B cell (primary cell): ENCODE measurements around the gene NIBAN1.

Experiments
- EZH2 ChIP-seq: IDR thresholded peaks from 2 replicates; pipeline ENCODE4 v1.6.1; 2012; ENCODE audit warnings: borderline replicate concordance, low read depth, mild to moderate bottlenecking, moderate library complexity, low read length; ENCODE audit not compliant: insufficient read depth, poor library complexity, severe bottlenecking
- TF ChIP-seq, protein P1 (sequence below): fragments of 200-600 bp; IDR thresholded peaks from one replicate; pipeline ENCODE4 v1.8.0; 2022; ENCODE audit warnings: antibody characterized with exemption, mild to moderate bottlenecking

DNA sequence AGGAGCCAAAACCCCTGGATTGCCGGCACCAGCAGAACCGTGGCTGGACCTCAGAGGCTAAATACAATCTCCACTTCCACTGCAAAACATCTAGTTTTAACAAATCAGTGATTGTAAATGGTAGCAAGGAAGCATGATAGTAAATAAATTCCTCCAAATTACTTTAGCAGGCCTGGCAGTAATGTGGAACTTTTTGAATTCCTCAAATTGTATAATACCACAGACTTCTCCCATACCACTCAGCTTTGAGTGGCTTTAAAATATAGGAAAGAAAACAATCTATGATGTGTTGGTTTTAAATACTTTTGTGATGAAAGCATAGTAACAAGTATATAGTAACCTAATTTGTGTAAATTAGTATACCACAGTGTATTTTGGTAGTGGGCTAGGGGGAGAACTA is 34.1 kb downstream of the NIBAN1 start:
- TF ChIP-seq, protein P1, sequence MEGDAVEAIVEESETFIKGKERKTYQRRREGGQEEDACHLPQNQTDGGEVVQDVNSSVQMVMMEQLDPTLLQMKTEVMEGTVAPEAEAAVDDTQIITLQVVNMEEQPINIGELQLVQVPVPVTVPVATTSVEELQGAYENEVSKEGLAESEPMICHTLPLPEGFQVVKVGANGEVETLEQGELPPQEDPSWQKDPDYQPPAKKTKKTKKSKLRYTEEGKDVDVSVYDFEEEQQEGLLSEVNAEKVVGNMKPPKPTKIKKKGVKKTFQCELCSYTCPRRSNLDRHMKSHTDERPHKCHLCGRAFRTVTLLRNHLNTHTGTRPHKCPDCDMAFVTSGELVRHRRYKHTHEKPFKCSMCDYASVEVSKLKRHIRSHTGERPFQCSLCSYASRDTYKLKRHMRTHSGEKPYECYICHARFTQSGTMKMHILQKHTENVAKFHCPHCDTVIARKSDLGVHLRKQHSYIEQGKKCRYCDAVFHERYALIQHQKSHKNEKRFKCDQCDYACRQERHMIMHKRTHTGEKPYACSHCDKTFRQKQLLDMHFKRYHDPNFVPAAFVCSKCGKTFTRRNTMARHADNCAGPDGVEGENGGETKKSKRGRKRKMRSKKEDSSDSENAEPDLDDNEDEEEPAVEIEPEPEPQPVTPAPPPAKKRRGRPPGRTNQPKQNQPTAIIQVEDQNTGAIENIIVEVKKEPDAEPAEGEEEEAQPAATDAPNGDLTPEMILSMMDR, result no peak
- TF ChIP-seq EZH2, result no peak
